Measurements from ENCODE around the gene PTPRR.

Gene PTPRR

GRCh38 chr12:70603044-70603443, 317.5 kb downstream of the PTPRR start:
- DNase-seq (ENCODE audit: low read depth) = peak; percentile 54

GRCh38 chr12:70598467-70599193, 321.9 kb downstream of the PTPRR start:
- no peak for DNase-seq (ENCODE audit: low read depth)

- DNase-seq (ENCODE audit: low read depth) = no peak
Measured at GRCh38 chr12:70592664-70593063, 327.9 kb downstream of the PTPRR start.

GRCh38 chr12:70590549-70591226, 329.9 kb downstream of the PTPRR start:
- no peak for DNase-seq (ENCODE audit: low read depth)

- peak; percentile 80 for DNase-seq (ENCODE audit: low read depth)
Measured at GRCh38 chr12:70590051-70590450, 330.5 kb downstream of the PTPRR start.
